Stimulated activated CD8-positive, alpha-beta memory T cell treated with anti-CD3 and anti-CD28 coated beads, Interleukin-7, amount 100 ng/mL, for 1 hour (primary cell): Measurements from ENCODE around the gene PDIA4.
"Not testable (repeated sequence)": the region's sequence is repeated elsewhere in the genome, so short reads cannot be mapped to it uniquely, and the experiment has no call there.

Experiments used
- DNase-seq, 2 donors: peaks; one replicate each; pipeline ENCODE4 v3.0.0-alpha.2; 2020; ENCODE audit warnings: low read depth in 2 of 2

PDIA4 gene

DNA sequence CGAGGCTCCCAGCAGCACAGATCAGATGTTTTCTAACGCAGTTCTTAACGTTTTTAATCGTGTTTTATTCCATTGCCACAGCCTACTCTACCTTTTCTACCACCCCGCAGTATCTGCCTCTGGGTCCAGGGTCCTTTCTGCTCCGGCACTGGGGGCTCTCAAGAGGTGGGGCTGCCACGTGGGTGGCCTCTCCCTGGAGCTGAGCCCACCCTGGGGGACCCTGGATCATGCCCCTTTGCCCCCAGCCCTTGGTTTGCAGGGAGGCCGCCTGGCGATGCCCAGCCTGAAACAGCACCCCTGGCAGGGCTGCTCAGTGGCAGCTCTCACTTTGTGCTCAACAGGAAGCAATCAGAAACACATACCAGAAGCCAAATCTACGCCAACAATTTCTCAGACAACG is 25.3 kb downstream of the PDIA4 start:
- no peak for DNase-seq

DNA sequence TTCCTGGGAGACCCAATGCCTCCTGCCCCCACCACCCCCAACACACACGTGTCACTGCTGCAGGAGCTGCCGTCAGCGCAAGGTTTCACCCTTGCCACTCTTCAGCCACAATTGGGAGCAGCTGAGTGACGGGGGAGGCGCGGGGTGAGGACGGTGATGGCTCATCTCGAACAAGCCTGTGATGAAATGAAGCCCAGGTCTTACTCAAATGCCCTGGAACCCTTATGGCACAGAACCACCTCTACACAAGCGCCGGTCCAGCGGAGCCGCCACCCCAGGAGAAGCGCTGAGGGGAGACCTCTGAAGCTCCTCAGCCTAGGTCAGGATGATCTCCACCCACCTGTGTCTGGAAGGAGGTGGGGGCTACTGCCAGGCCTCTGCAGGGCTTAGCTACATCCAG is 25.7 kb downstream of the PDIA4 start:
- no peak for DNase-seq

DNA sequence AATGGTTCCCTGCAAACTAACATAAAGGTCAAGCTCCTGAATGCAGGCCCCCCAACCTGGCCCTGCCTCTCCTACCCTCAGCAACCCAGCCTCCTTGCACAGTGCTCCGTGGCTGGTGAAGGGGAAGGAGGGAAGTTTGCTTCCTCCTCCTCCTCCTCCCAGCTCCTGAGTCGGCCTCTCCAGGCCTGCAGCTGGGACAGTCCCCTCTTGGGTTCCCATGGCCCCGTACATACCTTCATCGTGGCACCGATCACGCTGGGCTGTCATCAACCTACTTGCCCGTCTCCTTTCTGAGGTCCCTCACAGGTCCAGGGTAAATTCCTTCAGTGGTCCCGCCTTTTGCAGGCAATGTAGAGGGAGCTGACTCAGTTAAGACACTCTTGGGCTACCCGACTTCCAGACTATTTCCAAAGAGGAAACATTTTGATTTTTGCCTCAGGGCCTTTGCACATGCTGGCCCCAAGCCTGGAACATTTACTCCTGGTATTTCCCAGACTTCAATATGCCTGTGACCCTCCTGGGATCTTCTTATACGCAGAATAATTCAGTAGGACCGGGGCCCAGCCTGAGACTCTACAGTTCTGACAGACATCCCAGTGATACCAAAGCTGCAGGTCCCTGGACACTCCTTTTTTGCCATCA is 26.8 kb downstream of the PDIA4 start:
- DNase-seq, result no peak

DNA sequence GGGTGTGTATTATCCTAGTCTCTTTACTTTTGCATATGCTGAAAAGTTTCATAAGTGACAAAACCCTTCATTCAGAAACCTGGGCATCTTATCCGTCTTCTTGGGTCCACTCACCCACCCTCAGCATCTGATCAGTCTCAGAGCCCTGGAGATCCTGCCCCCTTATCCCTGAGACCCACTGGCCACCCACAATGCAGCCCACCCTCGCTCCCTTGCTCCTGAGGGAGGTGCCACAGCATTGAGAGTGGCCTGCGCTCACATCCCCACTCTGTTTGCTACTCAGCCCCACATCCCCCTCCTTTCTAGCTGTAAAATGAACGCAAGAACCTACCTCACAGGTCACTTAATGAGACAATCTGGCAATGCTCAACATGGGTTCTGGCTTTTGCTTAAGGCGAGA is 27.3 kb downstream of the PDIA4 start:
- DNase-seq, result no peak

DNA sequence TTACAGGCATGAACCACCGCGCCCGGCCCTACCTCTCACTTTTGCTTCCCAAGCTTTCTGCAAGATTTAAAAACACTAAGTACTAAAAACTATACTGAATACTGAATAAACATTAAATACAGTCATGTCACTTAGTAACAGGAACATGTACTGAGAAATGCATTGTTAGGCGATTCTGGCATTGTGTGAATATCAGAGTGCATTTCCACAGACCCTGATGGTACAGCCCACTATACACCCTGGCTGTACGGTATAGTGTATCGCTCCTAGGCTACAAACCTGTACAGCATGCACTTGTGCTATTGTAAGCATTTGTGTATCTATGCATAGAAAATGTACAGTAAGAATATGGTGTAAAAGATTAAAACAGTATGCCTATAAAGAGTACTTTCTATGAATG is 29.1 kb downstream of the PDIA4 start:
- DNase-seq, result no peak

DNA sequence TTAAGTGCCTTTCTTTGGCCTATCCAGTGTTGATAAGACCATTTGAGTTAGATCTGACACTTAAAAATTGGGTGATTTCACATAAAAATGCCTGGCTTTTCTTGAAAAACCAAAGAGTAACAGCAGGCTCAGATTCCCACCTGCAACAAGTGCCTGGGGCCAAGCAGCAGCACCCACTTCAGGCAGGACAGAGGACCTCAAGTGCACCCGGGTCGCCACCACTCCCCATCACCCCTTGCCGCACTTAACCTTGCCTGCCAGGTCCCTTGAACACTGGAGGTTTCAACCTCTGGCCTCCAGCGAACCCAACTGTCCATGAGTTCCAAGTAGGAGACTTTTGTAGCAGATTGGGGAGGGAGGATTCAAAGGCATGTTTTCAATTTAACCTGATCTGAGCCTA is 30.8 kb downstream of the PDIA4 start:
- DNase-seq, result no peak

DNA sequence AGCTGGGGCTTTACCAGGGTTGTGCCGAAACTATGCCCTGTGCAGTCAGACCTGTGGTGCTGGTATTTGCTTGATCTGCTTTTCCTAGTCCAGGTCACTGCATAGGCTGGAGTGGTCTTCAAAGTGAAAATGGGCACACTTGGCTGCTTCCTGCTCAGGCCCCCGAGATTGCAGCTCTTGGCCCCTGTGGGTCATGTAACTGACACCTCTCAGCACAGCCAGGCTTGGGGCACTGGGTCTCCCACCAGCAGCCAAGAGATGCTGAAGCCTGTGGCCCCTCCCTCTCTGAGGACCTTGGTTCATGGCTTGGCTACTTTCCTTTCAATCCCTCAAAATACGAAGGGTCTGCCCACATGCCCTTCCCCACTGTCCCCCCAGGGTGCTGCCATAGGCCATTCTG is 33.7 kb downstream of the PDIA4 start:
- no peak for DNase-seq

DNA sequence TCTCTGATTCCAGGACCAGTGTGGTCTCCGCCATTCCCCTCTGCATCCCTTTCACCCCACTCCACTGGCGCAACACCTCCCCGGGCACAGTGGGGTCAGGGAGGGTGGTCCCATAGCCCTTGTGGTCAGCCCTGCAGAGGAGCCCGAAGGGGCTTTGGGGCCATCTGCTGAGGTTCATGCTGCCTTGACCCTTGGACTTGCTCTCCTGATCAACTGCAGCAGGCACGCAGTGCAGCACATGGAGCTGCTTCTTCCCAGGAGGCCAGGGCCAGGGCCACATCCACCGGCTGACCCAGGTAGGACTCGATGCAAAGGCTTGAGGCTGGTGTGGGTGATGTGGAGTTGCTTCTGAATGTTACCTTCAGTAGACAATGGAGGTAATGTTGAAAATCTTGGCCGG is 35.1 kb downstream of the PDIA4 start:
- DNase-seq, result no peak

DNA sequence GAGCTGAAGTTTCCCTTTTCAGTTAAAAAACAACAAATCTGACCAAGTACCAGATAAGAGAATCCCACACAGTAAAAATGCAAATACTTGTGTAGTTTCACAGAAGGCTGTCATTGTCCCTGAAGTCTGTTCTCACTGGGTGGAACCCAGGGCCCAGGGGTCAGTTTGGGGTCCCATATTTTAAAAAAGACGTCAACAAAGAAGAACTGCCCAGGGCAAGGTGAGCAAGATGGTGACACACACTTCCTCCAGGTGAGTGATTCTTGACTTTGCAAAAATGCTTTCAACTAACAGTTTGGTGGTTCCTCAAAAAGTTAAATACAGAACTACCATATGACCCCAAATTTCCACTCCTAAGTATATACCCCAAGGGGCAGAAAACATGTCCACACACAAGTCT is 36.8 kb downstream of the PDIA4 start:
- DNase-seq, result no peak

DNA sequence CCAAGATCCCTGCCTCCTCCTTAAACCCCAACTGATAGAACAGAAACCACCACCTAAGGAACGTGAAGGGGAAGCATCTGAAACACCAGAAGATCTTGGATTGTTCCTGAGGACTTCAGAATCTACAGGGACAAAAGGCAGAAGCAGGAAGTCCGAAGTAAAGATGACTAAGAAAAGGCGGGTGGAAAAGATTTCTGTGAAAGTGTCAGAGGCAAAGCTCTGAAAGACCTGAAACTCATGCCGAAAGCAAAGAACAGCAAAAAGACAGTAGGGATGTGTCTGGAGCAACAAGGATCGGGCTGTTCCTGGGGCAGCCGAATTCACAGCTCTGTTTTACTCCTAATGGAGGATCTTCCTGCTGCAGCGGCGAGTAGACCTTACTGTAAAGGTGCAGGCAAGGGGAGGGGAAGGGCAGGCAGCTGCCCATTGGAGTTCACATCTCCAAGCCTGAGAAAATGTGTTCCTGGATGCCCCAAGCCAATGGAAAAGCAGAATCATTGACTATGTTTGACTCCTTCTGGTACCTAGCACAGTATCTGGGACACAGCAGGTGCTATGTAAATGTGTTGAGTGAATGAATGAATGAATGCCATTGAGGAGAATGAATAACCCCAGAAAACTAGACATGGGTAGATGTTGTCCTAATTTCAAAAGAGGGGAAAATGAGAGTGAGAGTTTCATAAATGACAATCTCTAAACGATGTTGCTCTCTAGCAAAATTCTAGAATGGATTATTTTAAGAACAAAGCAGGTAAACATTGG is 40.4 kb downstream of the PDIA4 start:
- no peak for DNase-seq

DNA sequence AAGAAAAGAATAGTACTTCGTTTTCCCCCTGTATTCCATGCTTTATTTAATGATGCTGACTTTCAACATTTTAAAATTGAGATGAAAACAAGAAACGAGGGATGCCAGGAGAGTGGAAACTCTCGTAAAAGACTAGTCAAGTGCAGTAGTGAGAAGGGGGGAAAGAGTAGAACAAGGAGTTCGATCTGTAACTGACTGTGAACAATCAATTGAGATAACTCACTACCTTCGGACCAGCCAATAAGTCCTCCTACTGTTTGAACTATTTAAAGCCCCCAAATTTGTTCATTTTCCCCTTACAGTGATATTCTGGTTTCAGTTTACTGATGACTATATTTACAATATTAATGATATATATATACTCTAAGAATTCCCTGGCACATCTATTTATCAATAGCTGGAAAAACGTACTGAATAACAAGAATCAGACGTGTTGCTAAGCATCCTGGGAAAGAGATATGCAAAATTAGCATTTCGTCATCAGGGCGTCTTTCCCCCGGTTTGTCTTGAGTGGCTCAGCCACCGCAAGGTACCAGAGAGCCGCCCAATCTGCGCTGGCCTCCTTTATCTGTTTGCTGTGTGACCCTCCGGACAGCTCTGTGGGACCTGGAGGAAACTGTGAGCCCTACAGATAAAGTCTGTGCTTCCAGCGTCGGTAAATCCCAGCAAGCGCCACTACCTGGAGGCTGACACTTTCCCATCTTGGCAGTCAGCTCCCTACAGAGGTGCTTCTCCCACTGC is 41.1 kb downstream of the PDIA4 start:
- peak; percentile 51 to 58 for DNase-seq

DNA sequence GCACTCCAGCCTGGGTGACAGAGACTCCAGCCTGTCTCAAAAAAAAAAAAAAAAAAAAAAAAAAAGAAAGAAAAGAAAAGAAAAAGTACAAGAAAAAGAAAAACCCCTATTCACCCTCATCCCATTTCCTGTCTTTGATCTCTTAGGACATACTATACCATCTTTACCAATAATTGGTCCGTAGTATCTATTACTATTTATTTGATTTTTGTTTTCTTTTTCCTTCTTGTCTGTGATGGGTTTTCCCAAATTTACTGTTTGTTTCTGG is 41.6 kb downstream of the PDIA4 start:
- no peak for DNase-seq

DNA sequence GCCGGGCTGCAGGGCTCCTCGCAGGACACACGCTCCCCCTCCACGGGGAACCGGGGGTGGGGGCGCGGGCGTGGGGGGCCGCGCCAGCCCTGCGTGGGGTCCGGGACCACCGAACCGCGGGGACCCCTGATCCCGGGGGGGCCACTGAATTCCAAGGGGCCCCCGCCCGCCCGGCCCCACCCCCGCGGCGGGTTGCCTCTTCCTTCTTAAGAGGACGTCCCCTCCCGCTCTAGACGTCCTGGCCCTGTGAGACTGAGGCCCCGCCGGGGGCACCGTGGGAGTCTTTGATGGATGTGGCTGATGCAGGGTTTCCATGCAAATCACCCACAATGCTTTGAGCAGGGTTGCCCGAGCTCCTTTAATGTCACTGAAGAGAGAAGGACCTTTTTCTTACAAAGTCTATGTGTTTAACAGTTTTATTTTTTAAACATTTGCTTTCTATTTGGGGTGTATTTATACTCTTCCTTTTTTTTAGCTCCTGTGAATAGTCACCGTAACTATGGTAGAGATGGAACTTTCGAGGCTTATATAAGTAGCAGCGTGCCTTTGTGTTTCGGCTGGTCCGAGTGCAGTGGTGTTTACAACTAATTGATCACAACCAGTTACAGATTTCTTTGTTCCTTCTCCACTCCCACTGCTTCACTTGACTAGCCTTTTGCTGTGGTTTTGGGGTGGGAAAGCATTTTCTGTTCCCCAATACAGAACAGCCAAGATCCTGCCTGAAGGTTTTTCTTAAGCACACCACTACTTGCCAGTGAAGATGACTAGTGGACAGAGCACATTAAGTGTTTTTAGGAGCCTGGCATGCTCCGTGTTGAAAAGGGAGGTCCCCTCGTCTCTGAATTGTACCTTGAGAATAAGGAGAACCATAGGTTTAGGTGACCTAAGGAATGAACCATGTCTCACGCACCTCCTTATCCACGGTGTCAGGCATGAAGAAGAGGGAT is 44.8 kb downstream of the PDIA4 start:
- DNase-seq, result peak; percentile 48 to 63

DNA sequence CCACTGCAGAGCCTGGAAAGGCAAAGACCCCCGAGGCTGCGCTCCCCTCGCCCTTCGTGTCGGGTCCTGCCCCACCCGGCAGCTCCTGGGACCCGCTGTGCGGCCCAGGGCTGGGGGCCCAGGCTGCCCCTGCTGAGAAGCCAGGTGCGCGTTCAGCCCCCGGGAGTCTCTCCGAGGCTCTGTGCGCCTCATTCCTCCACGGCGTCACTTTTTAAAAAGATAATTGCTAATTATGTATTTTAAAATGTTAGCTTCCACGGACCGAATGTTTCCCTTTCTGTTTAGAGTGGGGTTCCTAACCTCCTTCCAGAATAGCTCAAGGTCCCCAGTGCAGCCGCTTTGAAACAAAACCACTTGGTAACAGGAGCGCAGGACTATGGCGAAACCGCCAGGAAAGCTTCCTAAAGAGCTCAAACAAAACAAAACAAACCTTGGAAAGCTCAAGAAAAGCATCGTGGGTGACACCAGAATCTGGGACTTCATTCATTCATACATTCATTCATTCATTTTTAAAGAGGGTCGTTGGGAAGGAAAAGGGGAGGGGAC is 45.6 kb downstream of the PDIA4 start:
- no peak for DNase-seq

DNA sequence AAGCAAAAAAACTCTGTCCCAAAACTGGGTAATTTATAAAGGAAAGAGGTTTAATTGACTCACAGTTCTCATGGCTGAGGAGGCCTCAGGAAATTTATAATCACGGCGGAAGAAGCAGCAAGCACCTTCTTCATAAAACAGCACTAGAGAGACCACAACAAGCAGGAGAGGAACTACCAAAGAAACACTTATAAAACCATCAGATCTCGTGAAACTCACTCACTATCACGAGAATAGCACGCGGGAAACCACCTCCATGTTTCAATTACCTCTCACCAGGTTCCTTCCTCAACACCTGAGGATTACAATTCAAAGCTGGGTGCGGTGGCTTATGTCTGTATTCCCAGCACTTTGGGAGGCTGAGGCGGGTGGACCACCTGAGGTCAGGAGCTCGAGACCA is 48.5 kb downstream of the PDIA4 start:
- DNase-seq, result no peak

DNA sequence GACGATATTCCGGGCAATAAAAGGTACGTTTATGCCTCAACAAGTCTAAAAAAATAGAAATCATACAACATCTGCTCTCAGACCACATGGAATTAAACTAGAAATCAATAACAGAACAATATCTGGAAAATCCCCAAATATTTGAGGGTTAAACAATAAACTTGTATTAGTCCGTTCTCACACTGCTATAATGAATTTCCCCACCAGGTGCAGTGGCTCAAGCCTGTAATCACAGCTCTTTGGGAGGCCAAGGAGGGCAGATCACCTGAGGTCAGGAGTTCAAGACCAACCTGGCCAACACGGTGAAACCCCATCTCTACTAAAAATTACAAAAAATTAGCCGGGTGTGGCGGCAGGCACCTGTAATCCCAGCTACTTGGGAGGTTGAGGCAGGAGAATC is 49.2 kb downstream of the PDIA4 start:
- not testable (repeated sequence) for DNase-seq

DNA sequence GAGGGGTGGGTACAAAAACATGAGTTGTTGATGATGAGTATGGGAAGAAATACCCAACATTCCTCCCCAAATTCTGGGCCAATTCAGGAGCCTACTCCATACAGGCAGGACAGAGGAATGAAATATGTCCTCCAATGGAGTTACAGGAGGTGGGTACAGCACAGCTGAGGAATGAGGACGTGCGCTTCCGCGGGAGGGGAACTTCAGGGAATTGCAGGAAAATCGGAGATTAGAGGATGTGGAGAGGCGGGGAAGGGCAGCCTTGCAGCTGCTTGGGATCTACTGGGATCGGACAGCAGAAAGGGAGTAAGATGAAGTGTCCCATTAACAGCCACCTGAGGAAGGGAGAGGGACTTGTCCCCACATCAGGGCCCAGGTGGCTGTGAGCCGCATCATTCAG is 50.2 kb downstream of the PDIA4 start:
- no peak for DNase-seq

DNA sequence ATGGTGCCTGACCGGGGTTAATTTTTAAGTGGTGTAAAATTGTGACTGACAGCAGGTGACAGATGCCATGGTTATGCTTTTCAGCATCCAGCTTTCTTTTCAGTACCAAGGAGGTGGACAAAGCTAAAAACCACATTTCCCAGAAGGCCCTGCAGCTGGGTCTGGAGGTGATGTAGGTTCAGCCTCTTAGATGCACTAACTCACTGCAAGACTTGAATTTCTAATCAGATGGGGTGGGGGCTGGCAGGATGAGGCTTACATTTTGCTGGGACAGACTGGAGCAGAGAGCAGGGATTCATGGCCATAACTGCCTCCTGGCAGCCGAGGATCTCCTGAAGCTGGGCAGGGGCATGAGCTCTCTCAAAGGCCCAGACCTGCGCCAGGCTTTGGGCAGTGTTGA is 52.4 kb downstream of the PDIA4 start:
- no peak for DNase-seq

DNA sequence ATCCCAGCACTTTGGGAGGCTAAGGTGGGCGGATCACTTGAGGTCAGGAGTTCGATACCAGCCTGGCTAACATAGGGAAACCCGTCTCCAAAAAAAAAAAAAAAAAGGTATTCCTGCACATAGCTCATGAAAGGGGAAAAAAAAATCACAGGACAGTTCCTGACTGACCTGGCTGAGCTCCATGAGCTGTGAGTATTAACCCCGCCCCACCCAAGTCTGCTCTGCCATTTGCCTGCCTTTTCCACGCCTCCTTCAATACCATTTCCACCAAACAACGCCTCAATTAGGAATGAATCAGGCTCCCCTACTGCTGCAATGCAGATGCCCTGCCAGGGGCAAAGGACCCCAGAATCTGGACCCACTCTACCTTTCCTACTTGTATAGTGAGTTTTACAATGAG is 55.0 kb downstream of the PDIA4 start:
- no peak for DNase-seq

DNA sequence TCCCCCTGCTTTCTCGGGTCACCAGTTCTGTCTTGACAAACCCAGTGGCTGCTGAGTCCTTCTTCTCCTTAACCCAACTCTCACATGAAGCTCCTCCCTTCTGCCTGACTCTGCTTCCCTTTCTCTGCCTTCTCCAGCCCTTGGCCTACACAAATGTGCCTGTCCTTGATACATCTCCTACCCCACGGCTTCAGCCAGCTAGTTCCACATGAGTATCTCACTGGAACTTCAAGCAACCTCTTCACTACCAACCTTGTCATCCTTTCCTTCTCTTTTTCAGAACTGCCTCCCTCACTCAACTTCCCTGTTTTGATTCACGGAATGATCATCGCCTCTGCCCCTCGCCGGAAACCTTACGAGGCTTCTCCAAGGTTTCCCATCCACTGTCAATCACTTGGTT is 55.9 kb downstream of the PDIA4 start:
- no peak for DNase-seq

DNA sequence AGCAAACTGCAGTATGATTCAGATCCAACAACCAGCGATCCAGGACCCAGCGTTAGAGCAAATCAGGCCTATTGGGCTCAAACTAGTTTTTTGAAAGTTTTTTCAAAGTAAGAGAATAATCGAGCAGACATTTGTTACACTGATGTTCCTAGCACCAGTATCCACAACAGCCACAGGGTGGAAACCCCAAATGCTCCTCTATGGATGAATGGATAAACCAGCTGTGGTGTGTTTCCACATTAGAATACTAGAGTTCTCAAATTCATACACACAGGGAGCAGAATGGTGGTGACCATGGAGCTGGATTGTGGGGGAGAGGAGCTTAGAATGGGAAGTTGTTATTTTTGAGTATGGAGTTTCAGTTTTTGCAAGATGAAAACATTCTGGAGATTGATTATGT is 60.7 kb downstream of the PDIA4 start:
- DNase-seq, result no peak

DNA sequence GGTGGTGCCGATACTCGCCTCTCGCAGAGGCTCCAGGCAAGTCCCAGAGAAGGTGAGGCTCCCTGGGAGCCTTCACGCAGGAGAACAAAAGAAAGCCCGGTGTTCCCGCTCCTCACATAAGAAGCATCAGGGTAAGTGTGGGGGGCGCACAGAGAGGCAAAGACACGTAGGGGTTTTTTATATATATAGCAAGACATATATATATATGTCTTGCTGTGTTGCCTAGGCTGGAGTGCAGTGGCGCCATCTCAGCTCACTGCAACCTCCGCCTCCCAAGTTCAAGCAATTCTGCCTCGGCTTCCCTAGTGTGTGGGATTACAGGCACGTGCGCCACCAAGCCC is 61.3 kb downstream of the PDIA4 start:
- no peak for DNase-seq
